ENCODE results near the gene GNAZ.
"Not testable (repeated sequence)": the region's sequence is repeated elsewhere in the genome, so short reads cannot be mapped to it uniquely, and the experiment has no call there.

GNAZ gene

GRCh38 chr22:23122992-23123803, 52.9 kb downstream of the GNAZ start:
- DNase-seq, result no peak

- no peak for DNase-seq
Observed at GRCh38 chr22:23123804-23124254, 53.5 kb downstream of the GNAZ start.

DNA sequence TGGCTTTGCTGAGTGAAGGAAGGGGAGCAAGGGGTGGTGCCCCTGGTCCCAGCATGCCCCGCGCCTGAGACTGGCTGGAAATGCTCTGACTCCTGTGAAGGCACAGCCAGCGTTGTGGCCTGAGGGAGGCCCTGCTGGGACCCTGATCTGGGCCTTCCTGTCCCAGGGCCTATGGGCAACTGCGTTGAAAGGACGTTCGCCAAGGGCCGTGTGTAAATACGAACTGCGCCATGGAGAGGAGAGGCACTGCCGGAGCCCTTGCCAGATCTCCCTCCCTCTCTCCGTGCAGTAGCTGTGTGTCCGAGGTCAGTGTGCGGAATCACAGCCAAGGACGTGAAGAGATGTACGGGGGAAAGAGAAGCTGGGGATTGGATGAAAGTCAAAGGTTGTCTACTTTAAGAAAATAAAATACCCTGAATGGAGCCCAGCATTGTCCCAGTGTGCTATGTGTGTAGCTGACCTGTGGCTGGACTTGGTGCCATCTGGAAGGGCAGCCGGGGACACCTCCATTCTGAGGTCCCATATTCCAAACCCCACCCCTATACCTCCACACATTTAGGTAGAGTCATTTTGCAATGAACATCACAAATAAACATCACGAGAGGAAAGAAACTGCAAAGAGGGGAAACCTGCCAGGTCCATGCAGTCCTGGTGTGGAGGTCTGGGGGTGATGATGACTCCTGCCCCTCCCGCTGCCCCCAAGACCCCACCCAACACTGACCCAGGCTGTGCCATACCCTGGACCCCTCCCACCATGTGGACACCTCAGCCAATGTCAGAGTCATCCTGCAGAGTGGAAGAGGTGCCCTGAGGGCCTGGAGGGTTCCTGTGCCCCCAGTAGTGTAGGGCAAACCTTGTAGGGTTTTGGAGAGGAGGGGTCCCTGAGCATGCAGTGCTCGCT, 54.5 kb downstream of the GNAZ start:
- DNase-seq, result no peak

GRCh38 chr22:23125512-23126103, 55.3 kb downstream of the GNAZ start:
- DNase-seq, result no peak

DNA sequence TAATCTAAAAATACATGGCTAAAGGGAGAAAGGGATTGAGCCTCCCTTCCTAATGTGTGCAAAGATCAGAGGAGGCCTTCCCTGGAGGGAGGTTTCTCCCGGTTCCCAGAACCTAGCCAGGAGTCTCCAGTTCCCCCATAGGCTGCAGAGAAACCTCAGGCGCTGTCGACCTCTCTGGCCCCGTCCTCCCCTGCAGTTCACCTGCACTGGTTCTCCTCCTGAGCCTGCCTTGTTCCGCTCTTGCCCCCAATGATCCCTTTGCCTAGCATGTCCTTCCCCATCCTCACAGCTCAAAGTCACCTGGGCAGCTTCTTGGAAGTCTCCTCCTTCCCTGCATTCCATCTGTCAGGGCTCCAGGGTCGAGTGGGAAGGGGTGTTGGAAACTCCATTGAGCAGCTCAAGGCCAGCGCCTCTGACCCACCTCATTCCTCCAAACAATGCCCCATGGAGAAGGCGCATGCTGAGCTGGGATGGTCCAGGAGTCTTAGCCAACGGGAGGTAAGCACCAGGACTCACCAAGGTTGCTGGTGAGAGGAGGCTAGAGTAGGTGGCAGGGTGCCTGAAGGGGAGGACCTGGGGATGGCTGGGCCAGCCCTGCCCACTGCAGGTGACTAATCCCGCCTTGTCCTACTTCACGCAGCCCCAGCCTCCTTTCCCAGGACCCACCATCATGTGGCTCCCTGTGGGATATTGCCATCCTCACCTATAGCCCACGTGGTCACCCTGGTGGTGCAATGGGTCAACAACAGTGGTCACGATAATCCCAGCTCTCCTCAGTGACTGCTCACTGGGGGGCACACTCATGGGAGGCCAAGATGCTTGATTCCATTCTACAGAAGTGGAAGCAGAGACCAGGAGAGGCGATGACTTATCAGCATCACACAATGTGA, 56.1 kb downstream of the GNAZ start:
- DNase-seq, result no peak

- DNase-seq, result no peak
Observed at GRCh38 chr22:23127055-23127756, 56.9 kb downstream of the GNAZ start.

DNA sequence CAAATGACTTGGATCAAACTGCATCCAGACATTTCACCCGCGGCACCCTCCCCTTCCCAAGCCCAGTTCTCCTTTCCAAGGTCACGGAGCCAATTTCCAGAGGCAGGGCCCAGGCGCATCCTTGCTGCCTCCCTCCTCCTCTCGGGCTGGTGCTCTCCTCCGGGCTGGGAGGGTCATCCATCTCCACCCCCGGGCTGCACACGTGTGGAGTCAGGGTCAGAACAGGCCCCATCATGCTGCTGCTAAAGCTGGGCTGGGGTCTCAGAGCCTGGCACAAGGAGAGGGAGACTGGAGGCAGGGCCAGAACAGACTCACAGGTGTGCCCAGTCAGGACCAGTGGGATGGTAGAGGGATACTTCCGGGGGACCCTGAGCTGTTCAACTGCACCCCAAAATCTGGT, 57.5 kb downstream of the GNAZ start:
- DNase-seq, result no peak

GRCh38 chr22:23128269-23129108, 58.2 kb downstream of the GNAZ start:
- peak; percentile 31 for DNase-seq

GRCh38 chr22:23129149-23129548, 58.8 kb downstream of the GNAZ start:
- no peak for DNase-seq

GRCh38 chr22:23130697-23131096, 60.4 kb downstream of the GNAZ start:
- DNase-seq, result no peak

- DNase-seq, result no peak
Observed at GRCh38 chr22:23131931-23132330, 61.6 kb downstream of the GNAZ start.

GRCh38 chr22:23132376-23133091, 62.2 kb downstream of the GNAZ start:
- no peak for DNase-seq

DNA sequence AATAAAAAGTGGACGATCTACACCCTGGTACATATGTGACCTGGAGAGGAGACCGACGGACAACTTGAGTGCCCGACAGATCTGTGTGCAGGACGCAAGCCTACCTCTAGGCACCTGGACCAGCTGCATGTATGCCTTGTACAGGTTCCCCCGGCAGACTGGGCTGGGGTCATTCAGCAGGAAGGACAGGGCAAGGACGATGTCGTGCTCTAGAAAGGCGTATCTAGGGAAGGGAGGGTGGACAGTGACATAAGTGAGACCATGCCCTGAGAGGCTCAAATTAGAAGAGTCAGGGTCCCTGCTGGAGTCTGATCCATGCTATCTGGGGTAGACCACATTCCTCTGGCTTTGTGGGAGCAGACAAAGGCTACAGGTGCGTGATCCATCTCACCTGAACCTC, 63.6 kb downstream of the GNAZ start:
- DNase-seq, result no peak

DNA sequence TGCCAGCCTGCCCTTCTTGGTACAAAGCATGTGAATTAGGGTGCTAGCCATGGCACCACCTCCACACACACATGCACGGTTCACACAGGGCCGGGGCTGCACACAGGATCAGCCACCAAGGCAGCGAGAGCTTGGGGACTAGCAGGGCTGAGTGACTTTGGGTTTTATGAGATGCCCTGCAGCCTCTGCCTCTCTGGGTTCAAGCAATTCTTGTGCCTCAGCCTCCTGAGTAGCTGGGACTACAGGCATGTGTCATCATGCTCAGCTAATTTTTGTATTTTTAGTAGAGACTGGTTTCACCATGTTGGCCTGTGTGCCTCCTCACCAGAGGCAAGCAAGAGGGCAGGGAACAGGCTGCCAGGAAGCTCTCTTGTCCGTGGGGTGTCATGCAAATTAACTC, 66.7 kb downstream of the GNAZ start:
- not testable (repeated sequence) for DNase-seq

GRCh38 chr22:23137468-23137867, 67.1 kb downstream of the GNAZ start:
- no peak for DNase-seq

GRCh38 chr22:23137905-23138561, 67.7 kb downstream of the GNAZ start:
- no peak for DNase-seq

DNA sequence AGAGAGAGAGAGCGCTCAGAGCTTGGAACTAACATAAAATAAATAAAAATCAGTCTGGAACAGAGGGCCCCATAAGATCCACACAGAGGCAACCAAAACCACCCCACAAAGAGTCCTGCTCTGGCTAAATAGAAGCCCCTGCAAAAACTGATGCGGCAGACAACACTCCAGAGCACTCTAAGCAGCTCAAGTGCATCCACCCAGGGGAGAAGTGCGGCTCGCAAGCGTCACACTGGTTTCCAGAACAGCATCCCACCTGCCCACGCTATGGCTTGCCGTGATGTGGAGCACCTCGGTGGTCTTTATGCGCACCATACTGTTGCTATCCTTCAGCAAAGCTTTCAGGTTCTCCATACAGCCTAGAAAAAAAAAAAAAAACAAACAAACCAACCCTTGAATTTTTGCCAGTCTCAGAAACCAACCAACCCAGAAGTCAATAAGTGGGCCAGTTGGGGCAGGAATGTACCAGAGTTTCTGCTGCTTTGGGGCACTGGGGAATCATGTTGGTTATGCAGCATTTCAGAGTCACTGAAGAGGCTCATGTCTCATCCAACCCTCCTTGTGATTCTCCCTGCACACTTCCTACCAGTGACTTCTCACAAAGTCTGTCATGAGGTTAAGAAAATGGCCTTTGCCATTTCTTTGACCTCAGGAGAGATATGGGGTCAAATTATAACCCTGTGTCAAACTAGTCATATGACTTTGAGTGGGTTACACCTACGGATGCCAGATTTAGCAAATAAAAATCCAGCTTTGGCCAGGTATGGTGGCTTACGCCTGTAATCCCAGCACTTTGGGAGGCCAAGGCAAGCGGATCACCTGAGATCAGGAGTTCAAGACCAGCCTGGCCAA, 68.5 kb downstream of the GNAZ start:
- DNase-seq, result no peak

DNA sequence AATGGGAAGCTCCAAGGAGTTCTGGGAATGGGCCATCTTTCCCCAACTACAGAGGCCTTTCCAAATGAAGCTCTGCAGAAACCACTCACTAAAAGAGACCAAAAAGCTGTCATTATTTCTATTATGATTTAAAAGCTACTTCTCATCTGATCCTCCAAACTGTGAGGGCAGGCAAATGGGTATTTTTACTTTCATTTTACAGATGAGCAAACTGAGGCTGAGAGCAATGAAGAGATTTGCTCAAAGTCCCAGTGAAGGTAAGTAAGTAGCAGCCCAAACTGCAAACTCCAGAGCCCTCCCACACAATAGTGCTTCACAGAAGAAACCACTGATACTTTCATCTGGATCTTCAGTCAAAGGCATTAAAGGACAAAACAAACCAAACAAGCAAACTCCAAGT, 70.1 kb downstream of the GNAZ start:
- no peak for DNase-seq

All from HCEC 1CT (cell line).